Endothelial cell of hepatic sinusoid (primary cell): ENCODE data around the gene RBFOX2.

ENCODE experiments used
- in situ Hi-C: cut with HindIII; loops from 2 replicates; pipeline ENCODE4 v1.10.0; 2017; ENCODE audit warnings: low sequenced_read_pairs

The RBFOX2 gene

GRCh38 chr22:35947794-35948425 lies 80.7 kb downstream of the RBFOX2 start:
- in situ Hi-C loops = loop anchor here (10.0 kb wide), 1 partner anchor 63 kb away; no protein-coding TSS in a partner anchor

GRCh38 chr22:35944458-35944857 lies 84.2 kb downstream of the RBFOX2 start:
- in situ Hi-C loops = loop anchor here (10.0 kb wide), 1 partner anchor 60 kb away; no protein-coding TSS in a partner anchor

GRCh38 chr22:35940166-35940565 lies 88.5 kb downstream of the RBFOX2 start:
- in situ Hi-C loops = loop anchor here (10.0 kb wide), 1 partner anchor 55 kb away; no protein-coding TSS in a partner anchor

- in situ Hi-C loops = no loop called here
These were observed 90.4 kb downstream of the RBFOX2 start for GRCh38 chr22:35938226-35938625.

DNA sequence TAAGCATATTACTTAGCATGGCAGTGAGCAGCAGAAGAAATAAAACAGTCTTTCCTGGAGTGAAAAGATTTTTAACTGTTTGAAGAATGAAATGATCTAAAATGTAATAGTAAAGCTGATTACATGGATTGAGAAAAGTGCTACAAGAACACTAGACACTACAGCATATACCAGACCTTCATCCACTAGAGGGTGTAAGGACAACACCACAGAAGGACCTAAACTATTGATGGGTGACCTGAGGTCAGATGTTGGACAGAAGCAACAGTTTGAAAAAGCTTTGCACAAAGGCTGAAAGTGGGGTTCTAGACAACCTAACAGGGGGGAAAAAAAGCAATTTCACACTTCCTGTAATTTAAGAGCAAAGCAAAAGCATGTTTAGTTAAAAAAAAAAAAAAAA lies 97.7 kb downstream of the RBFOX2 start:
- in situ Hi-C loops = no loop called here

GRCh38 chr22:35928285-35928798 lies 100.3 kb downstream of the RBFOX2 start:
- in situ Hi-C loops = no loop called here

DNA sequence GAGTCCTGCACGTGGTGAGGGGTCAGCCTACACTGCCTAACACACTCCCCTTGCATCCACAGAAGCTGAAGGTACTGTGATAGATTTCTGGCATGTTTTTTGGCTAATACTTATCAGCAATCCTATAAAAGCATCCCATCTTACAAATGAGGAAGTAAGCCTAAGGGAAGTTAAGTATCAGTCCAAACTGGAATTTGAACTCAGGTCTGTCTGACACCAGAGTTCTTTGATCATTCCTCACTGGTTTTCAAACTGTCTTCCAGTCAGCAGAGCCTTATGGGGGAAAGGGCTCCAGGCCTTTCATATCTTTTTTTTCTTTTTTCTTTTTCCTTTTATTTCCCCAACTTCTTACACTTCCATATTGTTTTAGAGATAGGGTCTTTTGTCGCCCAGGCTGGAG lies 105.6 kb downstream of the RBFOX2 start:
- in situ Hi-C loops = no loop called here

GRCh38 chr22:35921777-35922176 lies 106.8 kb downstream of the RBFOX2 start:
- in situ Hi-C loops = no loop called here

DNA sequence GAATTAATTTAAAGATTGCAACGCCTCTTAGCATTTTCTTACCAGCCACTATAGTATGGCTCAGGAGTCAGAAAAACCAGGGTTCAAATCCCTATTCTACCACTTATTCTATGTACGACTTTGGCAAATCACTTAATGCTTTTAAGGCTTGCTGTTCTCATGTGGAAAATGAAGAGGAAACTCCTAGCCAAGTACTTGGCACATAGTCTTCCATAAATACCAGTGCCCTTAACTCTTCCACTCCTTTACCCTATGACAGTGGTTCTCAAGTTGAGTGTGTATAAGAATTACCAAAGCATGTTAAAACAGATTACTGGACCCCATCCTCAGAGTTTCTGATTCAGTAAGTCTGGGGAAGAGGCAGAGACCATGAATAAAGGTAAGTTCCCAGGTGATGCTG lies 107.6 kb downstream of the RBFOX2 start:
- in situ Hi-C loops = no loop called here

DNA sequence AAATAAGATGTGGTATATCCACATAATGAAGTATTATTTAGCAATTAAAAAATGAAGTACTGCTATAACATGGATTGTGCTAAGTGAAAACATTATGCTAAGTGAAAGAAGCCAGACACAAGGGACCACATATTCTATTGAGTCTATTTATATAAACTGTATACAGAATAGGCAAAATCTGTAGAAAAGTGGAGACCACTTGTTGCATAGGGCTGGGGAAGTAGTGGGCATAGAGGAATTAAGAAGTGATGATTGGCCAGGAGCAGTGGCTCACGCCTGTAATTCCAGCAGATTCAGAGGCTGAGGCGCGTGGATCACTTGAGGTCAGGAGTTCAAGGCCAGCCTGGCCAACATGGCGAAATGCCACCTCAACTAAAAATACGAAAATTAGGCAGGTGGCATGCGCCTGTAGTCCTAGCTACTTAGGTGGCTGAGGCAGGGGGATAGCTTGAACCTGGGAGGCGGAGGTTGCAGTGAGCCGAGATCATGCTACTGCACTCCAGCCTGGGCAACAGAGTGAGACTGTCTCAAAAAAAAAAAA lies 109.6 kb downstream of the RBFOX2 start:
- in situ Hi-C loops = no loop called here

DNA sequence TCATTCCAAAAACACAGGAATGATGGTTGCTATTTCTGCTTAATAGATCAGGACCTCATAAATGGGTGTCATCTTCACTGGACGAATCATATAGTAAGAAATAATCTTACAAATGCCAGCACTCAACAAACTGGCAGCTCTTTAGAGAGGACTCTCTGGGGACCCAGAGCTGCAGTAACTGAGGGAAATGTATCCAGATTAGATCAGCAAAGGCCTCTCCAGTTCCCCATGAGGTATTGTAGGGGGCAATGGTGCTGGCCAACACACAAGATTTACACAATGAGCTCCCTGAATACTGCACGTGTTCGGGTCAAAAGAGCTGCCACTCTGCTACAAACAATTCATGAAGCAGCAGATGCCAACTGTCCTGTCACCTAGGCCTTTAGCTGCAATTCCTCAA lies 110.2 kb downstream of the RBFOX2 start:
- in situ Hi-C loops = no loop called here

- in situ Hi-C loops = no loop called here
These were observed 111.0 kb downstream of the RBFOX2 start for GRCh38 chr22:35917651-35918050.

DNA sequence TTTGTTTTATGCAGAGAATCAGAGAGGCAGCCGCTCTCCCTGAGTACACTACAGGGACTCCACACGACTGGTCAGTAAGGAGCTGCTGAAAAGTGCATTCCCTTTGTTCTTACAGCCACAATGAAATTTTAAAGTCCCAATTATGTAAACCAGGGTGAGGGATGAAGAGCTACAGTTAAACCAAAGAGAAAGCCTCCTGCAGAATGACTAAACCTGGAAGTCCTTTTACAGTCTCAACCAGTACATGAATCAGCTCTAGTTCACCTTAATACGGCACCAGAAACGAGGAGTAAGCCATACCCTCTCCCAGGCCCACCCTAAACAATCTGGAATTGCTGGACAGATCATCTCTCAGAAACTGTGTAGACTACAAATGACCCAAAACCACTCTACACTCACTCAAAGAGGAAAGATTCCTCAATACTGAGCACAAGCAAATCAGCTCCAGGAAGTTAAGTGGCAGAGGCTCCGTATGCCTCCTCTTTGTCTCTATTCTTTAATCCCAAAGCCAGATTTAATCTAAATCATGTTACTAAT lies 113.1 kb downstream of the RBFOX2 start:
- in situ Hi-C loops = no loop called here

DNA sequence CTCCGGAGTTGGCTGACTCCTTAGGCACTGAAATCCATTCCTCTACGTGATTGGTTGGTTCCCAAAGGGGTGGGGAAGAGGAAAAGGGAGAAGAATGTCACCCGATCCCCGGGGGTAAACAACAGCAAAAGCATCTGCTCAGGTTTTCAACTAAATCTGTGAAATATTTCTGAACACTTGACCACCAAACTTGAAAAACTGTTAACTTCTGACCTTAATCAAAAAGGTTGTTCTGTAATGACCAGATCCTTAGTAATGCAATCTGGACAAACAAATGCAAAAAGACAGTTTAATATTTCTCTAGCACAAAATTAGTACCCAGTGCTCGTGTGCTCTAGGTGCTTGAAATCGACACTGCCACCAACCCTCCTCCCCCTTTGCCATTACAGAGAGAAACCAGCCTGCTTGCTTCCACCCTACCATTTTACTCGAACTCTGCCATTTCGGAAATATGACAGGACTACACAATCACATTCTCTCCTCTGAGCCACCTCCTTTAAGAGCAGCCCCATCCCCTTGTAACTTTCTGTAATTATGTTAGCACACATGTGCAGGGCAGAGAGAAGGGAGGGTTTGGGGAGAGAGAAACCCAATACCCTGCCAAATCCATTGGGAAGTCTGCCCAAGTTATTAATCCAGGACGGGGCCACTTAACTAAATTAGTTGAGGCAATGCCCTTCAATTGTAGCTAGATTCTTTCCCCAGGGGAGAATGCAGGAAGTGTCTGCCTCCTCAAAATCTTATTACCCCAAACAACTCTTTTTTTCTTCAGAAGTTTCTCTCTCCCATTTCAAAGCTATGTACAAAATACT lies 113.8 kb downstream of the RBFOX2 start:
- in situ Hi-C loops = no loop called here

- in situ Hi-C loops = no loop called here
These were observed 114.3 kb downstream of the RBFOX2 start for GRCh38 chr22:35914357-35914664.

- in situ Hi-C loops = no loop called here
These were observed 114.7 kb downstream of the RBFOX2 start for GRCh38 chr22:35913925-35914324.

- in situ Hi-C loops = no loop called here
These were observed 116.0 kb downstream of the RBFOX2 start for GRCh38 chr22:35912658-35913057.

- in situ Hi-C loops = no loop called here
These were observed 116.7 kb downstream of the RBFOX2 start for GRCh38 chr22:35911877-35912276.

- in situ Hi-C loops = no loop called here
These were observed 117.7 kb downstream of the RBFOX2 start for GRCh38 chr22:35910926-35911325.

GRCh38 chr22:35910003-35910769 lies 118.4 kb downstream of the RBFOX2 start:
- in situ Hi-C loops = no loop called here

DNA sequence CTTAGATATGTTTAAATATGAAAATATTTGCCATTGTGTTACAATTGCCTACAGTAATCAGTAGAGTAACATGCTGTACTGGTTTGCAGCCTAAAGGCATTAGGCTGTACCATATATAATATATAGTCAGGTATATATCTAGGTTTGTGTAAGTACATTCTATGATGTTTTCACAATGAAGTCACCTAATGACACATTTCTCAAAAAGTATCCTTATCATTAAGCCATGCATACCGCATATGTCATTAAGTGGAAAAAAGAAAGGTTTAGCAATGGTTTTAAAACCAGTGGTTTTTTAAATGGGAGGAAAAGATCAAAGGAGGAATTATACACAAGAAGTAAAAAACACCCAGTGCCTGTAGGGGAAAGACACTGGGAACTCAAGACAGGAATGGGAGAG lies 122.7 kb downstream of the RBFOX2 start:
- in situ Hi-C loops = no loop called here
